Trophoblast cell (in vitro differentiated cells and primary cell): ENCODE results near the gene GRK4.

ENCODE experiments used
- DNase-seq, 2 donors: peaks; one replicate each; pipeline ENCODE4 v3.0.0-alpha.2; 2016
- H2AFZ ChIP-seq: 2 replicates; pipeline ENCODE4 v1.6.1; 2013; ENCODE audit warnings: low read length, moderate library complexity, mild to moderate bottlenecking; ENCODE audit not compliant: insufficient read depth, poor library complexity
- H2AK5ac ChIP-seq: 2 replicates; pipeline ENCODE4 v1.6.1; 2013; ENCODE audit warnings: mild to moderate bottlenecking, low read length
- H2BK120ac ChIP-seq: 2 replicates; pipeline ENCODE4 v1.6.1; 2013; ENCODE audit warnings: low read length, mild to moderate bottlenecking, moderate library complexity; ENCODE audit not compliant: insufficient read depth, poor library complexity
- H2BK12ac ChIP-seq: 2 replicates; pipeline ENCODE4 v1.6.1; 2013; ENCODE audit warnings: mild to moderate bottlenecking, low read length, moderate library complexity
- H2BK5ac ChIP-seq: 2 replicates; pipeline ENCODE4 v1.6.1; 2013; ENCODE audit warnings: low read length, low read depth, moderate library complexity, mild to moderate bottlenecking; ENCODE audit not compliant: poor library complexity
- H3K14ac ChIP-seq: 2 replicates; pipeline ENCODE4 v1.6.1; 2013; ENCODE audit warnings: mild to moderate bottlenecking, low read length
- H3K18ac ChIP-seq: 2 replicates; pipeline ENCODE4 v1.6.1; 2013; ENCODE audit warnings: mild to moderate bottlenecking, low read length
- H3K23ac ChIP-seq: 2 replicates; pipeline ENCODE4 v1.6.1; 2013; ENCODE audit warnings: low read length
- H3K27ac ChIP-seq: 2 replicates; pipeline ENCODE4 v1.5.1; 2013; ENCODE audit warnings: low read depth, mild to moderate bottlenecking, inconsistent platforms, low read length, moderate library complexity
- H3K27me3 ChIP-seq: 2 replicates; pipeline ENCODE4 v1.6.1; 2013; ENCODE audit warnings: inconsistent platforms, mild to moderate bottlenecking, low read length, moderate library complexity; ENCODE audit not compliant: insufficient read depth
- H3K36me3 ChIP-seq, 2 experiments: 1 replicate in 1 of 2; 2 replicates in 1 of 2; pipeline ENCODE4 v1.6.1; 2013; ENCODE audit warnings: low read length in 2 of 2, mild to moderate bottlenecking in 2 of 2, moderate library complexity in 1 of 2; ENCODE audit not compliant: insufficient read depth in 2 of 2, control insufficient read depth in 1 of 2
- H3K4ac ChIP-seq: 2 replicates; pipeline ENCODE4 v1.6.1; 2013; ENCODE audit warnings: low read depth, mild to moderate bottlenecking, low read length, moderate library complexity
- H3K4me1 ChIP-seq, 2 experiments: 1 replicate in 1 of 2; 2 replicates in 1 of 2; pipeline ENCODE4 v1.6.1; 2013; ENCODE audit warnings: low read length in 2 of 2, mild to moderate bottlenecking in 2 of 2, moderate library complexity in 1 of 2; ENCODE audit not compliant: insufficient read depth in 2 of 2, control insufficient read depth in 1 of 2
- H3K4me2 ChIP-seq: 2 replicates; pipeline ENCODE4 v1.6.1; 2013; ENCODE audit warnings: inconsistent platforms, mild to moderate bottlenecking, low read length, moderate library complexity
- H3K4me3 ChIP-seq: 2 replicates; pipeline ENCODE4 v1.5.1; 2013; ENCODE audit warnings: mild to moderate bottlenecking, low read depth, low read length, inconsistent platforms
- H3K79me1 ChIP-seq: one replicate; pipeline ENCODE4 v1.6.1; 2013; ENCODE audit warnings: low read length
- H3K79me2 ChIP-seq: 2 replicates; pipeline ENCODE4 v1.6.1; 2013; ENCODE audit warnings: low read length, mild to moderate bottlenecking; ENCODE audit not compliant: control insufficient read depth, insufficient read depth, poor library complexity
- H3K9ac ChIP-seq: 2 replicates; pipeline ENCODE4 v1.6.1; 2013; ENCODE audit warnings: mild to moderate bottlenecking, low read length
- H3K9me3 ChIP-seq: 2 replicates; pipeline ENCODE4 v1.6.1; 2013; ENCODE audit warnings: low read depth, mild to moderate bottlenecking, control low read depth, inconsistent platforms, low read length; ENCODE audit not compliant: insufficient read depth
- H4K12ac ChIP-seq: 2 replicates; pipeline ENCODE4 v1.6.1; 2013; ENCODE audit warnings: low read depth, mild to moderate bottlenecking, low read length, moderate library complexity
- H4K8ac ChIP-seq: 2 replicates; pipeline ENCODE4 v1.6.1; 2013; ENCODE audit warnings: low read depth, mild to moderate bottlenecking, low read length, moderate library complexity
- H4K91ac ChIP-seq: one replicate; pipeline ENCODE4 v1.6.1; 2013; ENCODE audit warnings: low read depth, mild to moderate bottlenecking, low read length, moderate library complexity
- WGBS: extraction: QIAGEN DNeasy Blood & Tissue Kit; methylation state at CpG from one replicate; pipeline ENCODE4 v1.1.7; 2013; ENCODE audit warnings: missing lambda C conversion rate; ENCODE audit not compliant: insufficient read length, insufficient coverage; ENCODE audit errors: extremely low coverage; 5-methylcytosine and 5-hydroxymethylcytosine counted together

The GRK4 gene

DNA sequence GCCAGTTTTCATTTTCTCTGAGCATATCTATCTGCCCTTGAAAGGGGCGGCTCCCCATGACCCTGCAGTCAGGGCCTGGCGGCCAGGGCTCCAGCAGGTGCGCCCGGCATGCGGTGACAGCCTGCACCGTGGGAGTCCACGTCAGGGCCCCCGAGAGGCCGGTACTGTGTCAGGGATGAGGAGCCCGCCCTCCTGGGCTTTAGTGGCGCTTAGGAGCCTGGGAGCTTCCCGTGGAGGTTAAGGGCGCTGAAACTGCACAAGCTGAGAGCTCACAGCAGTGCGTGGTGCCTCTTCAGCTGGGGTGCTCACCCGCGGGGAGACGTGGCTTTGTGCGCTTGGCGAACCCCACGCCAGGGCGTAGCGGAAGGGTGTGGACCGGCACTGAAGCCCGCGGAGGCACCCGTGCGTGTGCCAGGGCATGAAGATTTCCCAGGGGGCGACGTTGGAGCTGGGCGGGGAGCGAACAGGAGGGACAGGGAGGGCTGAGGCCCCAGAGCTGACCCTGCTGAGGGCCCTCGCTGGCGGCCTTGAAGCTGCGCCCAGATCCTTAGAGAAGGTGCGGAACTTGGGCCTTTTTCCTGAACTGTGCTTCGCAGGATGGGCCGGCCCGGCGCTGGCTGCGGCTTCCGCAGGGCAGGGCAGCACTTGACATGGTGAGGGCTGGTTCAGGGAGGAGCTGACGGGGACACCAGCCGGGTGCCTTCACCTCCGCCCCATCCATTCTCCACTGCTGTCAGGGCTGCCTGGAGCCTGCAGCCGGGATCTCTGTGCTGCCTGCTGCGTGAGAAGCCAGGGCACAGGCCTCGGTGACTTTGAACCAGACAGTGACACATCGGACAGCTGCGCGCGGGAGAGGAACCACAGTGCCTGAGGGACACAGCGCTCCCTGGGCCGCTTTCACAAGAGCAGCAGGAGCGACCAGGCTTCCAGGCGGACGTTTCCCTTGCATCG lies 78.1 kb downstream of the GRK4 start:
- Histone ChIP-seq H3K18ac (no peak overlapping the region), H2BK5ac (no peak overlapping the region), H3K79me2 (no peaks in the 10 kb centered on the region), H3K14ac (no peak overlapping the region), H3K9me3 (peaks cover 3% of the 10 kb centered on the region), H3K36me3 (no peaks in the 10 kb centered on the region), H3K4ac (no peak overlapping the region), H3K27me3 (no peaks in the 10 kb centered on the region), H3K27ac (no peak overlapping the region), H4K12ac (no peak overlapping the region), H2BK120ac (no peak overlapping the region), H3K4me1 (peaks cover 7 to 8% of the 10 kb centered on the region in 2 experiments), H4K91ac (no peak overlapping the region), H4K8ac (no peak overlapping the region), H2AK5ac (no peak overlapping the region), H3K9ac (no peak overlapping the region), H3K79me1 (no peaks in the 10 kb centered on the region), H3K23ac (no peak overlapping the region), H2BK12ac (no peak overlapping the region), H2AFZ (no peak overlapping the region), H3K4me2 (no peak overlapping the region), H3K4me3 (peak overlapping the region; percentile 8)
- no CpG with 5 or more reads among the region's 57 CpGs for WGBS
- DNase-seq: peak; percentile 98

DNA sequence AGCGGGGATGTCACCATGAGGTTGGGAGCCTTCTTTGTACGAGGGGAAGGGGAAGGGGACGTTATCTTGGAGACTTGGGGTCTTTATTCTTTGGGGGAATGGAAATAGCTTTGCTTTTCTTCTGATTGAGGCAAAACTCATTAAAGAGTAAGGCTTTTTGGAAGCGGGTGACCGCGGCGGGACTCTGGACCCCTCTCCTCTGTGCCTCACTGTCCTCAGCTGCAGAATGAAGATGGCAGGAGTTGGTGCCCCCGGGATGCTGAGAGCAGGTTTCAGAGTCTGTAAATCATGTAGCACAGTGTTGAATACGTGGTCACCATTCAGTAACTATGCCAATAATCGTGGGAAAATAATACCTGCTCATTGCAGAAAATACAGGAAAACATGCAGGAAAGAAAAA lies 78.9 kb downstream of the GRK4 start:
- H3K4me1 ChIP-seq: peaks cover 7 to 8% of the 10 kb centered on the region in 2 experiments

DNA sequence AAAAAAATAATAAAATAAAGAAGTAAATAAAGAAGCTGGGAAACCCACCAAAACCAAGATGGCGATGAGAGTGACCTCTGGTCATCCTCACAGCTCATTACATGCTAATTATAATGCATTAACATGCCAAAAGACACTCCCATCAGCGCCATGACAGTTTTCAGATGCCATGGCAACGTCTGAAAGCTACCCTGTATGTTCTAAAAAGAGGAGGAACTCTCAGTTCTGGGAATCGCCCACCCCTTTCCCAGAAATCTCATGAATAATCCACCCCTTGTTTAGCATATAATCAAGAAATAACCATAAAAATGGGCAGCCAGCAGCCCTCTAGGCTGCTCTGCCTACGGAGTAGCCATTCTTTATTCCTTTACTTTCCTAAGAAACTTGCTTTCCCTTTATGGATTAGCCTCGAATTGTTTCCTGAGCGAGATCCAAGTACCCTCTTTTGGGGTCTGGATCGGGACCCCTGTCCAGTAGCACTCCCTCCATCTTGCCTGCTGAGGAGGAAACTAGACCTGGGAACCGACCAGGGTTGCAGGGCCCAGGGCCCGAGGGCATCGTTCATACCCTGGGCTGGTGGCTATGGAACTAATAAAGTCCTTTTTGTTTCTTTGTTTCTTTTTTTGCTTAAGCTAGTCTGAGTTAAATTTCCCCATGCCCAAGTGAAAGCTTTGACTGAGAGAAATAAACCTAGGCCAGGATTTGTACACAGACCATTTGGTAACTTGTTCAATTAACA lies 80.1 kb downstream of the GRK4 start:
- WGBS: no CpG with 5 or more reads among the region's 11 CpGs
- Histone ChIP-seq H2AFZ (no peak overlapping the region), H3K9me3 (peaks cover 2% of the 10 kb centered on the region), H3K4ac (no peak overlapping the region), H3K79me2 (no peaks in the 10 kb centered on the region), H3K14ac (peak overlapping the region; percentile 33), H3K23ac (no peak overlapping the region), H3K36me3 (no peaks in the 10 kb centered on the region), H3K9ac (no peak overlapping the region), H3K27ac (no peak overlapping the region), H3K4me3 (no peak overlapping the region), H3K4me2 (no peak overlapping the region), H4K8ac (no peak overlapping the region), H2BK12ac (peak overlapping the region; percentile 39), H3K4me1 (peaks cover 7 to 8% of the 10 kb centered on the region in 2 experiments), H2BK5ac (no peak overlapping the region), H2BK120ac (no peak overlapping the region), H4K91ac (no peak overlapping the region), H3K27me3 (no peaks in the 10 kb centered on the region), H4K12ac (no peak overlapping the region), H2AK5ac (no peak overlapping the region), H3K18ac (no peak overlapping the region), H3K79me1 (no peaks in the 10 kb centered on the region)
- DNase-seq: no peak

More for the DNA sequence above, 78.9 kb downstream of the GRK4 start:
- Histone ChIP-seq H3K9ac (no peak overlapping the region), H3K9me3 (peaks cover 2% of the 10 kb centered on the region), H3K4ac (no peak overlapping the region), H2BK120ac (no peak overlapping the region), H3K36me3 (no peaks in the 10 kb centered on the region), H3K4me3 (no peak overlapping the region), H4K8ac (no peak overlapping the region), H3K27ac (no peak overlapping the region), H2AFZ (no peak overlapping the region), H2BK12ac (no peak overlapping the region), H3K79me2 (no peaks in the 10 kb centered on the region), H3K4me2 (no peak overlapping the region), H3K18ac (no peak overlapping the region), H3K79me1 (no peaks in the 10 kb centered on the region), H3K14ac (no peak overlapping the region), H3K27me3 (no peaks in the 10 kb centered on the region), H2BK5ac (no peak overlapping the region), H3K23ac (no peak overlapping the region), H2AK5ac (no peak overlapping the region), H4K91ac (no peak overlapping the region), H4K12ac (no peak overlapping the region)
- no peak for DNase-seq
- WGBS: no CpG with 5 or more reads among the region's 10 CpGs

DNA sequence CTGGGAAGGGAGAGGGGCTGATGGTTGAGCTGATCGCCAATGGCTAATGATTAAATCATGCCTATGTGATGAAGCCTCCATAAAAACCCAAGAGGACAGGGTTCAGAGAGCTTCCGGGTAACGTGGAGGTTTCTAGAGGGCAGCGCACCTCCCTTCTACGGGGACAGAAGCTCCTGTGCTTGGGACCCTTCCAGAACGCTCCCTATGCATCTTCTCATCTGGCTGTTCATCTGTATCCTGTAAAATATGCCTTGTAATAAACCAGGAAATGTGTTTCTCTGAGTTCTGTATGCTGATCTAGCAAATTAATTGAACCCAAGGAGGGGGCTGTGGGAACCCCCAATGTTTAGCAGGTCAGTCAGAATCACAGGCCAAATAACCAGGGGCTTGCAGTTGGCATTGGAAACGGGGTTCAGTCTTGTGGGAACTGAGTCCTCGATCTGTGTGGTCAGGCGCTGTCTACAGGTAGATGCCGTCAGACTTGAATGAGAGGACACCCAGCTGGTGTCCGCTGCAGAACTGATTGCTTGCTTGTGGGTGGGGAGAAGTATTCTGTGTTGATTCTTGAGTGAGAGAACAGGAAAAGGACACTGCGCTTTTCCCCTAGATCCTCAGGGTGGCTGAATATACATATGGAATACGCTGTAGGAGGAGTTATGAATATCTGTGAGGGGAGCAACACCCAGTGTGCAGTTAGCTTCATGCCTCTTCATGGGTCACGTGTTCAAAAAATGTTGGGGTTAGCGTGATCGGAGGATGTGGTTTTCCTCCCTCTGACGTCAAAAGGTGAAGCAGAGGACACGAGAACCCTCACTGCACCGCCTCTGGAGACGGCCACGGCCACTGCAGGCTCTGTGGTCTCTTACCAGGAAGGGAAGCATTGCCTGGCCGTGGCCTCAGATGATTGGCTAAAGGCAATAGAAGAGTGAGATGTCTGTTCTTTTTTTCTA lies 81.8 kb downstream of the GRK4 start:
- no CpG with 5 or more reads among the region's 22 CpGs for WGBS
- Histone ChIP-seq H3K27me3 (no peaks in the 10 kb centered on the region), H3K79me1 (no peaks in the 10 kb centered on the region), H3K23ac (no peak overlapping the region), H2AK5ac (no peak overlapping the region), H3K14ac (no peak overlapping the region), H2BK120ac (no peak overlapping the region), H3K4me3 (no peak overlapping the region), H3K18ac (no peak overlapping the region), H4K8ac (no peak overlapping the region), H4K91ac (no peak overlapping the region), H3K9me3 (peaks cover 2% of the 10 kb centered on the region), H2BK5ac (no peak overlapping the region), H3K79me2 (no peaks in the 10 kb centered on the region), H3K27ac (no peak overlapping the region), H2BK12ac (no peak overlapping the region), H3K4me2 (no peak overlapping the region), H3K36me3 (no peaks in the 10 kb centered on the region), H3K4me1 (peaks cover 7 to 8% of the 10 kb centered on the region in 2 experiments), H4K12ac (no peak overlapping the region), H3K4ac (no peak overlapping the region), H2AFZ (no peak overlapping the region), H3K9ac (no peak overlapping the region)
- DNase-seq: peak in 1 of 2 donors; percentile 35
